H9 (cell line): ENCODE measurements around the gene DNAJC18. TPM values are rescaled to one million over a fixed set of nuclear protein-coding genes. Genes with fewer than 3 reads are reported as not detected.
A peak's percentile ranks its signal among the peaks of the same experiment; 100 is the strongest.

Experiments
- DNase-seq: peaks from one replicate; pipeline ENCODE4 v3.0.0-alpha.2; 2017
- H2AFZ ChIP-seq: one replicate; pipeline ENCODE4 v1.6.1; 2013; ENCODE audit warnings: mild to moderate bottlenecking, low read length, control low read depth, moderate library complexity
- H2AK5ac ChIP-seq: 2 replicates; pipeline ENCODE4 v1.6.1; 2013; ENCODE audit warnings: low read length, control low read depth, mixed read lengths; ENCODE audit not compliant: insufficient read length
- H2BK120ac ChIP-seq: one replicate; pipeline ENCODE4 v1.6.1; 2013; ENCODE audit warnings: low read depth, mild to moderate bottlenecking, low read length, control low read depth, inconsistent platforms; ENCODE audit not compliant: poor library complexity, severe bottlenecking
- H2BK12ac ChIP-seq: 2 replicates; pipeline ENCODE4 v1.6.1; 2013; ENCODE audit warnings: low read length, control low read depth, mixed read lengths, low read depth; ENCODE audit not compliant: insufficient read length
- H2BK15ac ChIP-seq: 2 replicates; pipeline ENCODE4 v1.6.1; 2013; ENCODE audit warnings: low read depth, low read length, control low read depth
- H2BK20ac ChIP-seq: one replicate; pipeline ENCODE4 v1.6.1; 2013; ENCODE audit warnings: low read depth, mild to moderate bottlenecking, low read length, control low read depth, inconsistent platforms; ENCODE audit not compliant: poor library complexity, severe bottlenecking
- H2BK5ac ChIP-seq: 2 replicates; pipeline ENCODE4 v1.6.1; 2013; ENCODE audit warnings: low read length, control low read depth, mixed read lengths; ENCODE audit not compliant: insufficient read length
- H3K14ac ChIP-seq: 2 replicates; pipeline ENCODE4 v1.6.1; 2013; ENCODE audit warnings: low read length, control low read depth; ENCODE audit not compliant: insufficient read depth
- H3K18ac ChIP-seq: 2 replicates; pipeline ENCODE4 v1.6.1; 2013; ENCODE audit warnings: low read depth, mild to moderate bottlenecking, mixed read lengths, low read length, control low read depth; ENCODE audit not compliant: insufficient read length
- H3K23ac ChIP-seq: 2 replicates; pipeline ENCODE4 v1.6.1; 2013; ENCODE audit warnings: low read length, control low read depth, mixed read lengths, low read depth; ENCODE audit not compliant: insufficient read length
- H3K23me2 ChIP-seq: 2 replicates; pipeline ENCODE4 v1.6.1; 2013; ENCODE audit warnings: low read depth, mild to moderate bottlenecking, mixed read lengths, low read length, control low read depth; ENCODE audit not compliant: insufficient read length, poor library complexity, severe bottlenecking
- H3K27ac ChIP-seq: 2 replicates; pipeline ENCODE4 v1.5.1; 2013; ENCODE audit warnings: low read length, control low read depth, mixed read lengths, low read depth; ENCODE audit not compliant: insufficient read length
- H3K27me3 ChIP-seq: 2 replicates; pipeline ENCODE4 v1.6.1; 2013; ENCODE audit warnings: low read length, control low read depth, inconsistent platforms; ENCODE audit not compliant: insufficient read depth
- H3K4ac ChIP-seq: 2 replicates; pipeline ENCODE4 v1.6.1; 2013; ENCODE audit warnings: low read depth, mild to moderate bottlenecking, control low read depth, inconsistent platforms, low read length, moderate library complexity
- H3K4me1 ChIP-seq: 2 replicates; pipeline ENCODE4 v1.6.1; 2013; ENCODE audit warnings: low read length, control low read depth, inconsistent platforms; ENCODE audit not compliant: insufficient read depth
- H3K4me2 ChIP-seq: 2 replicates; pipeline ENCODE4 v1.6.1; 2013; ENCODE audit warnings: low read length, control low read depth, mixed read lengths; ENCODE audit not compliant: insufficient read length, insufficient read depth
- H3K56ac ChIP-seq: 2 replicates; pipeline ENCODE4 v1.6.1; 2013; ENCODE audit warnings: low read depth, mild to moderate bottlenecking, mixed read lengths, low read length, control low read depth; ENCODE audit not compliant: insufficient read length
- H3K79me1 ChIP-seq: 2 replicates; pipeline ENCODE4 v1.6.1; 2013; ENCODE audit warnings: low read depth, mild to moderate bottlenecking, moderate library complexity, low read length, control low read depth, inconsistent platforms; ENCODE audit not compliant: insufficient read depth, poor library complexity, severe bottlenecking
- H3K79me2 ChIP-seq: 2 replicates; pipeline ENCODE4 v1.6.1; 2013; ENCODE audit warnings: low read length, control low read depth, inconsistent platforms; ENCODE audit not compliant: insufficient read depth
- H3K9ac ChIP-seq: 2 replicates; pipeline ENCODE4 v1.6.1; 2013; ENCODE audit warnings: low read length, control low read depth, mixed read lengths; ENCODE audit not compliant: insufficient read length; ENCODE audit errors: extremely low read depth
- H3K9me3 ChIP-seq: one replicate; pipeline ENCODE4 v1.6.1; 2013; ENCODE audit warnings: low read depth, low read length, inconsistent platforms; ENCODE audit not compliant: control insufficient read depth
- H3T11ph ChIP-seq: one replicate; pipeline ENCODE4 v1.6.1; 2013; ENCODE audit warnings: mild to moderate bottlenecking, low read length, control low read depth, inconsistent platforms
- H4K20me1 ChIP-seq: one replicate; pipeline ENCODE4 v1.6.1; 2013; ENCODE audit not compliant: control insufficient read depth, insufficient read length, insufficient read depth
- H4K5ac ChIP-seq: 2 replicates; pipeline ENCODE4 v1.6.1; 2013; ENCODE audit warnings: low read depth, mild to moderate bottlenecking, mixed read lengths, low read length, control low read depth; ENCODE audit not compliant: insufficient read length
- H4K8ac ChIP-seq: replicated peaks from 2 replicates; pipeline ENCODE4 v1.6.1; 2013; ENCODE audit warnings: low read length, control low read depth, mixed read lengths, low read depth; ENCODE audit not compliant: insufficient read length
- H4K91ac ChIP-seq: 2 replicates; pipeline ENCODE4 v1.6.1; 2013; ENCODE audit warnings: low read depth, mild to moderate bottlenecking, moderate library complexity, mixed read lengths, low read length, control low read depth; ENCODE audit not compliant: insufficient read length
- H3K27ac Mint-ChIP-seq, 3 experiments: 2 replicates in 2 of 3; 3 replicates in 1 of 3; pipeline ENCODE4 v1.8.0; 2020 to 2021; ENCODE audit warnings: mixed read lengths in 3 of 3, mild to moderate bottlenecking in 1 of 3, moderate library complexity in 1 of 3
- H3K27me3 Mint-ChIP-seq: 2 replicates; pipeline ENCODE4 v1.8.0; 2021; ENCODE audit warnings: low read depth, mild to moderate bottlenecking, moderate library complexity, mixed read lengths
- H3K36me3 Mint-ChIP-seq, 3 experiments: 2 replicates in 2 of 3; 3 replicates in 1 of 3; pipeline ENCODE4 v1.8.0; 2020 to 2021; ENCODE audit warnings: low read depth in 3 of 3, mixed read lengths in 3 of 3; ENCODE audit not compliant: insufficient read depth in 1 of 3
- H3K4me1 Mint-ChIP-seq, 2 experiments: 2 replicates each; pipeline ENCODE4 v1.8.0; 2020; ENCODE audit warnings: mixed read lengths in 2 of 2
- H3K4me3 Mint-ChIP-seq, 2 experiments: 2 replicates in 1 of 2; 3 replicates in 1 of 2; pipeline ENCODE4 v1.8.0; 2020 to 2021; ENCODE audit warnings: mild to moderate bottlenecking in 2 of 2, mixed read lengths in 2 of 2, moderate library complexity in 1 of 2
- H3K9me3 Mint-ChIP-seq, 2 experiments: 2 replicates in 1 of 2; 3 replicates in 1 of 2; pipeline ENCODE4 v1.8.0; 2020; ENCODE audit warnings: mild to moderate bottlenecking in 2 of 2, mixed read lengths in 2 of 2, moderate library complexity in 1 of 2
- CTCF ChIP-seq: fragments of 200-600 bp; sonication (generic); conservative IDR thresholded peaks from 3 replicates; pipeline ENCODE4 v1.8.0; 2021; ENCODE audit warnings: antibody characterized with exemption, mild to moderate bottlenecking
- WGBS: extraction: QIAGEN DNeasy Blood & Tissue Kit; methylation state at CpG from one replicate; pipeline ENCODE4 v1.1.7; 2013; ENCODE audit warnings: missing lambda C conversion rate, low lambda C conversion rate, mixed read lengths; ENCODE audit not compliant: insufficient read length; ENCODE audit errors: extremely low coverage; 5-methylcytosine and 5-hydroxymethylcytosine counted together
- total RNA-seq: library from RNA; stranded (reverse); gene quantifications from 2 replicates; pipeline ENCODE4 v1.2.1, GENCODE V29; 2021

The DNAJC18 gene
- total RNA-seq, 1 experiment from 2014 or later, result 26.5 TPM

GRCh38 chr5:139361835-139362429 is 77.4 kb downstream of the DNAJC18 start:
- no peak overlapping the region for H2BK12ac ChIP-seq
- H3T11ph ChIP-seq, result no peak overlapping the region
- no peaks in the 10 kb centered on the region for H3K9me3 ChIP-seq
- H2BK15ac ChIP-seq, result no peak overlapping the region
- peaks cover 31 to 61% (median 54%) of the 10 kb centered on the region in 3 experiments; a peak in 6 of 7 replicates for H3K36me3 Mint-ChIP-seq
- no peaks in the 10 kb centered on the region for H3K23me2 ChIP-seq
- no peak overlapping the region for H3K9ac ChIP-seq
- peaks cover 18% of the 10 kb centered on the region; the same call in 1 of the 2 replicates for H3K79me2 ChIP-seq
- TF ChIP-seq CTCF, result no peak
- no peaks in the 10 kb centered on the region for H3K27me3 Mint-ChIP-seq
- H3K27me3 ChIP-seq, result no peaks in the 10 kb centered on the region
- H3K23ac ChIP-seq, result no peak overlapping the region
- no peak overlapping the region for H3K56ac ChIP-seq
- H2AFZ ChIP-seq, result no peak overlapping the region
- no peak overlapping the region for H3K18ac ChIP-seq
- H3K79me1 ChIP-seq, result peaks cover 19% of the 10 kb centered on the region
- H3K4me1 ChIP-seq, result no peaks in the 10 kb centered on the region
- peak overlapping the region in 1 of 3 experiments; percentile 65; a peak in 1 of 7 replicates for H3K27ac Mint-ChIP-seq
- no peak overlapping the region for H2BK5ac ChIP-seq
- no CpG with 5 or more reads among the region's 6 CpGs for WGBS
- H3K14ac ChIP-seq, result no peak overlapping the region
- no peak overlapping the region for H2BK120ac ChIP-seq
- H4K5ac ChIP-seq, result no peak overlapping the region
- H3K4ac ChIP-seq, result no peak overlapping the region
- no peak overlapping the region for H3K4me2 ChIP-seq
- no peak overlapping the region for H2AK5ac ChIP-seq
- no peak overlapping the region for H3K27ac ChIP-seq
- no peak overlapping the region for H4K8ac ChIP-seq
- no peaks in the 10 kb centered on the region for H4K20me1 ChIP-seq
- no peak overlapping the region for H3K4me3 Mint-ChIP-seq
- H3K4me1 Mint-ChIP-seq, result peaks cover 0 to 7% of the 10 kb centered on the region in 2 experiments; a peak in 1 of 4 replicates
- no peak overlapping the region for H2BK20ac ChIP-seq
- DNase-seq, result no peak
- no peak overlapping the region for H4K91ac ChIP-seq
- no peaks in the 10 kb centered on the region for H3K9me3 Mint-ChIP-seq
